Testis (tissue), 2 donors: ENCODE data around the gene ACSL1.

Experiments used
- CTCF ChIP-seq, 3 experiments: fragments of 450-650 bp in 2 of 3; fragments of 200-600 bp in 1 of 3; sonication (generic) in 1 of 3; IDR thresholded peaks; one replicate each; pipeline ENCODE4 v1.5.1; 2016 to 2019; ENCODE audit warnings: antibody characterized with exemption in 3 of 3, mild to moderate bottlenecking in 2 of 3, moderate library complexity in 1 of 3
- POLR2A ChIP-seq: fragments of 450-650 bp; IDR thresholded peaks from one replicate; pipeline ENCODE4 v1.6.1; 2017; ENCODE audit warnings: antibody characterized with exemption, mild to moderate bottlenecking, moderate library complexity

- no peak for TF ChIP-seq POLR2A
- no peak for TF ChIP-seq CTCF (IDR thresholded peaks at IDR 0.05)
These were observed 27.7 kb upstream of the ACSL1 start for GRCh38 chr4:184853436-184853835.
